HepG2 (cell line): ENCODE measurements around the gene UNC13D. TPM values are rescaled to one million over a fixed set of nuclear protein-coding genes. Genes with fewer than 3 reads are reported as not detected.

ENCODE experiments used
- KDM2A ChIP-seq: sonication (generic); formaldehyde crosslinking; IDR thresholded peaks from 2 replicates; pipeline ENCODE4 v1.4.0; 2020; ENCODE audit warnings: low read depth, missing genetic modification reagents, borderline replicate concordance
- MBNL3 ChIP-seq: fragments of 250-450 bp; sonication (Bioruptor Pico); conservative IDR thresholded peaks from 2 replicates; pipeline ENCODE4 v1.8.0; 2022; ENCODE audit warnings: mild to moderate bottlenecking, inconsistent platforms
- NFE2 ChIP-seq: sonication (generic); formaldehyde crosslinking; IDR thresholded peaks from 2 replicates; pipeline ENCODE4 v1.4.0; 2020; ENCODE audit warnings: missing genetic modification reagents
- PAX8 ChIP-seq: sonication (generic); formaldehyde crosslinking; IDR thresholded peaks from 2 replicates; pipeline ENCODE4 v1.8.0; 2022; ENCODE audit warnings: mild to moderate bottlenecking, missing genetic modification reagents, borderline replicate concordance
- SALL1 ChIP-seq: sonication (generic); formaldehyde crosslinking; IDR thresholded peaks from 2 replicates; pipeline ENCODE4 v1.8.0; 2022; ENCODE audit warnings: mild to moderate bottlenecking, missing genetic modification reagents
- ZNF781 ChIP-seq: sonication (generic); formaldehyde crosslinking; IDR thresholded peaks from 2 replicates; pipeline ENCODE4 v1.5.1; 2020; ENCODE audit warnings: borderline replicate concordance, mild to moderate bottlenecking, missing genetic modification reagents; ENCODE audit errors: not compliant biosample characterization
- ZNF879 ChIP-seq: sonication (generic); formaldehyde crosslinking; IDR thresholded peaks from 2 replicates; pipeline ENCODE4 v1.8.1; 2023; ENCODE audit warnings: missing genetic modification reagents
- polyA plus RNA-seq, 8 experiments: library from polyadenylated mRNA; depleted of rRNA in 3 of 8; stranded (reverse) in 7 of 8; unstranded in 1 of 8; fragments of >200 nt; fragmentation: Illumina TruSeq in 4 of 8; extraction: Trizol in 4 of 8; gene quantifications; 2 replicates each; pipeline versions ENCODE4 v1.2.1 to v1.2.3, GENCODE V29; 2011 to 2016; ENCODE audit warnings: low read depth in 4 of 8, missing spikeins in 1 of 8, mixed read lengths in 1 of 8; ENCODE audit not compliant: insufficient read depth in 1 of 8
- total RNA-seq, 5 experiments: library from RNA; depleted of rRNA; stranded (reverse); fragments of >200 nt; fragmentation: Illumina TruSeq; extraction: Trizol; gene quantifications; 2 replicates each; pipeline ENCODE4 v1.2.3, GENCODE V29; 2016; ENCODE audit warnings: low read depth in 1 of 5
- TF ChIP-seq, protein P1 (sequence below): sonication (generic); formaldehyde crosslinking; IDR thresholded peaks from 2 replicates; pipeline ENCODE4; 2020; ENCODE audit warnings: missing genetic modification reagents, mild to moderate bottlenecking, borderline replicate concordance
- TF ChIP-seq, protein P2 (sequence below), 2 experiments: fragments of 450-650 bp in 1 of 2; sonication (generic) in 1 of 2; formaldehyde crosslinking in 1 of 2; IDR thresholded peaks; 2 replicates each; pipeline versions ENCODE4 v1.6.1 to v1.8.0; 2016 to 2022; ENCODE audit warnings: antibody characterized with exemption in 1 of 2, mild to moderate bottlenecking in 1 of 2, missing genetic modification reagents in 1 of 2
- TF ChIP-seq, protein P3 (sequence below): sonication (generic); formaldehyde crosslinking; IDR thresholded peaks from 2 replicates; pipeline ENCODE4 v1.4.0; 2020; ENCODE audit warnings: mild to moderate bottlenecking, missing genetic modification reagents
- TF ChIP-seq, protein P4 (sequence below): sonication (generic); formaldehyde crosslinking; IDR thresholded peaks from 2 replicates; pipeline ENCODE4 v1.9.0; 2021; ENCODE audit warnings: missing genetic modification reagents, mild to moderate bottlenecking, borderline replicate concordance
- TF ChIP-seq, protein P5 (sequence below): sonication (generic); formaldehyde crosslinking; IDR thresholded peaks from 2 replicates; pipeline ENCODE4 v1.9.0; 2021; ENCODE audit warnings: missing genetic modification reagents, borderline replicate concordance

Gene UNC13D
- total and polyA plus RNA-seq, 2 of the 13 experiments (the other 11 are each of a cell fraction or from before 2014, with no cell fraction given) = 29.7 to 42.7 TPM

DNA sequence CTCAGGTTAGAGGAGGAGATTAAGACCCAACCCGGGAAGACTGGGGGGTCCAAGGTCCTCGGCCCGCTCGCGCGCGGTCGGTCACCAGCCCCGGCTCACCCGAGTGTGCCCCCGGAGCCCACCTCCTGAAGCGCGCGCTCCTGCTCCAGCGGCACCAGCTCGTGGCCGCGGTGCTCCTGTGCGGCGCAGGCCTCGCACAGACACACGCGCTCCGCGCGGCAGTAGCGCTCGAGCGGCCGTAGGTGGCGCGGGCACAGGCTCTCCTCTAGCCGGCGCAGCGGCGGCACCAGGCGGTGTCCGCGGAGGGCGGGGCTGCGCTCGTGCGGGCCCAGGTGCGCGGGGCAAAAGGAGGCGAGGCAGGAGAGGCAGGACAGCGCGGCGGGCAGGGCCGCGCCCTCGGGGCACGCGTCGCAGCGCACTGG, 33.6 kb upstream of the UNC13D start (continued):
- TF ChIP-seq, protein P1, sequence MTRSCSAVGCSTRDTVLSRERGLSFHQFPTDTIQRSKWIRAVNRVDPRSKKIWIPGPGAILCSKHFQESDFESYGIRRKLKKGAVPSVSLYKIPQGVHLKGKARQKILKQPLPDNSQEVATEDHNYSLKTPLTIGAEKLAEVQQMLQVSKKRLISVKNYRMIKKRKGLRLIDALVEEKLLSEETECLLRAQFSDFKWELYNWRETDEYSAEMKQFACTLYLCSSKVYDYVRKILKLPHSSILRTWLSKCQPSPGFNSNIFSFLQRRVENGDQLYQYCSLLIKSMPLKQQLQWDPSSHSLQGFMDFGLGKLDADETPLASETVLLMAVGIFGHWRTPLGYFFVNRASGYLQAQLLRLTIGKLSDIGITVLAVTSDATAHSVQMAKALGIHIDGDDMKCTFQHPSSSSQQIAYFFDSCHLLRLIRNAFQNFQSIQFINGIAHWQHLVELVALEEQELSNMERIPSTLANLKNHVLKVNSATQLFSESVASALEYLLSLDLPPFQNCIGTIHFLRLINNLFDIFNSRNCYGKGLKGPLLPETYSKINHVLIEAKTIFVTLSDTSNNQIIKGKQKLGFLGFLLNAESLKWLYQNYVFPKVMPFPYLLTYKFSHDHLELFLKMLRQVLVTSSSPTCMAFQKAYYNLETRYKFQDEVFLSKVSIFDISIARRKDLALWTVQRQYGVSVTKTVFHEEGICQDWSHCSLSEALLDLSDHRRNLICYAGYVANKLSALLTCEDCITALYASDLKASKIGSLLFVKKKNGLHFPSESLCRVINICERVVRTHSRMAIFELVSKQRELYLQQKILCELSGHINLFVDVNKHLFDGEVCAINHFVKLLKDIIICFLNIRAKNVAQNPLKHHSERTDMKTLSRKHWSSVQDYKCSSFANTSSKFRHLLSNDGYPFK = no peak
- TF ChIP-seq MBNL3 (CRISPR knock-in tag) = no peak
- peak; percentile 36; the same call in 1 of the 2 replicates for TF ChIP-seq ZNF879 (CRISPR knock-in tag)
- TF ChIP-seq, protein P2, sequence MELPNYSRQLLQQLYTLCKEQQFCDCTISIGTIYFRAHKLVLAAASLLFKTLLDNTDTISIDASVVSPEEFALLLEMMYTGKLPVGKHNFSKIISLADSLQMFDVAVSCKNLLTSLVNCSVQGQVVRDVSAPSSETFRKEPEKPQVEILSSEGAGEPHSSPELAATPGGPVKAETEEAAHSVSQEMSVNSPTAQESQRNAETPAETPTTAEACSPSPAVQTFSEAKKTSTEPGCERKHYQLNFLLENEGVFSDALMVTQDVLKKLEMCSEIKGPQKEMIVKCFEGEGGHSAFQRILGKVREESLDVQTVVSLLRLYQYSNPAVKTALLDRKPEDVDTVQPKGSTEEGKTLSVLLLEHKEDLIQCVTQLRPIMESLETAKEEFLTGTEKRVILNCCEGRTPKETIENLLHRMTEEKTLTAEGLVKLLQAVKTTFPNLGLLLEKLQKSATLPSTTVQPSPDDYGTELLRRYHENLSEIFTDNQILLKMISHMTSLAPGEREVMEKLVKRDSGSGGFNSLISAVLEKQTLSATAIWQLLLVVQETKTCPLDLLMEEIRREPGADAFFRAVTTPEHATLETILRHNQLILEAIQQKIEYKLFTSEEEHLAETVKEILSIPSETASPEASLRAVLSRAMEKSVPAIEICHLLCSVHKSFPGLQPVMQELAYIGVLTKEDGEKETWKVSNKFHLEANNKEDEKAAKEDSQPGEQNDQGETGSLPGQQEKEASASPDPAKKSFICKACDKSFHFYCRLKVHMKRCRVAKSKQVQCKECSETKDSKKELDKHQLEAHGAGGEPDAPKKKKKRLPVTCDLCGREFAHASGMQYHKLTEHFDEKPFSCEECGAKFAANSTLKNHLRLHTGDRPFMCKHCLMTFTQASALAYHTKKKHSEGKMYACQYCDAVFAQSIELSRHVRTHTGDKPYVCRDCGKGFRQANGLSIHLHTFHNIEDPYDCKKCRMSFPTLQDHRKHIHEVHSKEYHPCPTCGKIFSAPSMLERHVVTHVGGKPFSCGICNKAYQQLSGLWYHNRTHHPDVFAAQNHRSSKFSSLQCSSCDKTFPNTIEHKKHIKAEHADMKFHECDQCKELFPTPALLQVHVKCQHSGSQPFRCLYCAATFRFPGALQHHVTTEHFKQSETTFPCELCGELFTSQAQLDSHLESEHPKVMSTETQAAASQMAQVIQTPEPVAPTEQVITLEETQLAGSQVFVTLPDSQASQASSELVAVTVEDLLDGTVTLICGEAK (IDR thresholded peaks at IDR 0.05) = no peak
- TF ChIP-seq, protein P2 (CRISPR knock-in tag; IDR thresholded peaks at IDR 0.05) = no peak; the same call in 1 of the 2 replicates
- TF ChIP-seq, protein P3, sequence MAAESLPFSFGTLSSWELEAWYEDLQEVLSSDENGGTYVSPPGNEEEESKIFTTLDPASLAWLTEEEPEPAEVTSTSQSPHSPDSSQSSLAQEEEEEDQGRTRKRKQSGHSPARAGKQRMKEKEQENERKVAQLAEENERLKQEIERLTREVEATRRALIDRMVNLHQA (CRISPR knock-in tag) = no peak
- TF ChIP-seq, protein P4, sequence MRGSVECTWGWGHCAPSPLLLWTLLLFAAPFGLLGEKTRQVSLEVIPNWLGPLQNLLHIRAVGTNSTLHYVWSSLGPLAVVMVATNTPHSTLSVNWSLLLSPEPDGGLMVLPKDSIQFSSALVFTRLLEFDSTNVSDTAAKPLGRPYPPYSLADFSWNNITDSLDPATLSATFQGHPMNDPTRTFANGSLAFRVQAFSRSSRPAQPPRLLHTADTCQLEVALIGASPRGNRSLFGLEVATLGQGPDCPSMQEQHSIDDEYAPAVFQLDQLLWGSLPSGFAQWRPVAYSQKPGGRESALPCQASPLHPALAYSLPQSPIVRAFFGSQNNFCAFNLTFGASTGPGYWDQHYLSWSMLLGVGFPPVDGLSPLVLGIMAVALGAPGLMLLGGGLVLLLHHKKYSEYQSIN = no peak
- TF ChIP-seq SALL1 (CRISPR knock-in tag) = peak; percentile 69
- TF ChIP-seq KDM2A (CRISPR knock-in tag) = peak; percentile 65
- TF ChIP-seq, protein P5, sequence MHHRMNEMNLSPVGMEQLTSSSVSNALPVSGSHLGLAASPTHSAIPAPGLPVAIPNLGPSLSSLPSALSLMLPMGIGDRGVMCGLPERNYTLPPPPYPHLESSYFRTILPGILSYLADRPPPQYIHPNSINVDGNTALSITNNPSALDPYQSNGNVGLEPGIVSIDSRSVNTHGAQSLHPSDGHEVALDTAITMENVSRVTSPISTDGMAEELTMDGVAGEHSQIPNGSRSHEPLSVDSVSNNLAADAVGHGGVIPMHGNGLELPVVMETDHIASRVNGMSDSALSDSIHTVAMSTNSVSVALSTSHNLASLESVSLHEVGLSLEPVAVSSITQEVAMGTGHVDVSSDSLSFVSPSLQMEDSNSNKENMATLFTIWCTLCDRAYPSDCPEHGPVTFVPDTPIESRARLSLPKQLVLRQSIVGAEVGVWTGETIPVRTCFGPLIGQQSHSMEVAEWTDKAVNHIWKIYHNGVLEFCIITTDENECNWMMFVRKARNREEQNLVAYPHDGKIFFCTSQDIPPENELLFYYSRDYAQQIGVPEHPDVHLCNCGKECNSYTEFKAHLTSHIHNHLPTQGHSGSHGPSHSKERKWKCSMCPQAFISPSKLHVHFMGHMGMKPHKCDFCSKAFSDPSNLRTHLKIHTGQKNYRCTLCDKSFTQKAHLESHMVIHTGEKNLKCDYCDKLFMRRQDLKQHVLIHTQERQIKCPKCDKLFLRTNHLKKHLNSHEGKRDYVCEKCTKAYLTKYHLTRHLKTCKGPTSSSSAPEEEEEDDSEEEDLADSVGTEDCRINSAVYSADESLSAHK (CRISPR knock-in tag) = no peak
- TF ChIP-seq ZNF781 = no peak
- peak; percentile 88; the same call in 1 of the 2 replicates for TF ChIP-seq PAX8 (CRISPR knock-in tag)
- no peak for TF ChIP-seq NFE2
